GM11168 (cell line): ENCODE measurements around the gene HYI.
"Not testable (repeated sequence)": the region's sequence is repeated elsewhere in the genome, so short reads cannot be mapped to it uniquely, and the experiment has no call there.

Experiments
- in situ Hi-C: fragments of 300-500 bp; cut with MboI; formaldehyde crosslinking; loops from one replicate; pipeline ENCODE4 v1.12.0; 2022; ENCODE audit warnings: low sequenced_read_pairs; ENCODE audit not compliant: unreplicated experiment

The HYI gene

GRCh38 chr1:43465505-43466067 is 11.9 kb upstream of the HYI start:
- in situ Hi-C loops = no loop called here

DNA sequence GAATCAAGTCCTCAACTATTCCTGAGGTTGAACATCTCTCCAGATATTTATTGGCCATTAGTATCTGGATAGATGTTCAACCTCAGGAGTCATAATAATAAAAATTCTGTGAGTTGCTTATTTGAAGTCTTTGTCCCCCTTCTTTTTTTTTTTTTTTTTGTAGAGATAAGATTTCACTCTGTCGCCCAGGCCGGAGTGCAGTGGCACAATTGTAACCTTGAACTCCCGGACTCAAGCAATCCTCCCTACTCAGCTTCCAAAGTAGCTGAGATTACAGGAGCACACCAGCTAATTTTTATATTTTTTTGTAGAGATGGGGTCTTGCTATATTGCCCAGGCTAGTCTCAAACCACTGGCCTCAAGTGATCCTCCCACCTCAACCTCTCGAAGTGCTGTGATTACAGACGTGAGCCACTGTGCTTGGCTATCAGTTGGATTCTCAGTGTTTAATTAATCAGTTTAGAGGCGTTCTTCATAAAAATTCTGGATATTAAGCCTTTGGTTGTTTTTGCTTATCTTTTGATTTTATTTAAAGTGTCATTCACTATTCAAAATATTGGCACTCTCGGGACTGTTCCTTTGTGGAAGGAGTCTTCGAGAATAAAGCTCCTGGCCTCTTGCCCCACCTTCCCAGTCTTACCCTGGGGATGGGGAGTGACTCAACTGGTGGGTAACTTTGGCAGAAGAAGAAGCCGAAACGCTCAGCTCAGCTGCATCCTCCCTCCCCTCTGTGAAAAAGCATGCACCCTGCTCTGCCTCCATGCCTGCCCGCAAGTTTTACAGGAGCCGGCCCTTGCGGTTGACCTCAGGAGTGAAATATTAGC is 11.2 kb upstream of the HYI start:
- in situ Hi-C loops = no loop called here

- in situ Hi-C loops = no loop called here
Measured at GRCh38 chr1:43463479-43463878, 9.7 kb upstream of the HYI start.

GRCh38 chr1:43460988-43461693 is 7.4 kb upstream of the HYI start:
- in situ Hi-C loops = no loop called here

DNA sequence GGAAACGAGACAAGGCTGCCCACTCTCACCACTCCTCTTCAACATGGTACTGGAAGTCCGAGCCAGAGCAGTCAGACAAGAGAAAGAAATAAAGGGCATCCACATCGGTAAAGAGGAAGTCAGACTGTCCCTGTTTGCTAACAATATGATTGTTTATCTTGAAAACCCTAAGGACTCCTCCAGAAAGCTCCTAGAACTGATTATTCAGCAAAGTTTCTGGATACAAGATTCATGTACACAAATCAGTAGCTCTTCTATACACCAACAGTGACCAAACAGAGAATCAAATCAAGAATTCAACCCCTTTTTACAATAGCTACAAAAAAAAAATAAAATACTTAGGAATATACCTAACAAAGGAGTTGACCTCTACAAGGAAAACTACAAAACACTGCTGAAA is 4.6 kb upstream of the HYI start:
- in situ Hi-C loops = not testable (repeated sequence)

GRCh38 chr1:43455213-43455889 is 1.6 kb upstream of the HYI start:
- in situ Hi-C loops = no loop called here

DNA sequence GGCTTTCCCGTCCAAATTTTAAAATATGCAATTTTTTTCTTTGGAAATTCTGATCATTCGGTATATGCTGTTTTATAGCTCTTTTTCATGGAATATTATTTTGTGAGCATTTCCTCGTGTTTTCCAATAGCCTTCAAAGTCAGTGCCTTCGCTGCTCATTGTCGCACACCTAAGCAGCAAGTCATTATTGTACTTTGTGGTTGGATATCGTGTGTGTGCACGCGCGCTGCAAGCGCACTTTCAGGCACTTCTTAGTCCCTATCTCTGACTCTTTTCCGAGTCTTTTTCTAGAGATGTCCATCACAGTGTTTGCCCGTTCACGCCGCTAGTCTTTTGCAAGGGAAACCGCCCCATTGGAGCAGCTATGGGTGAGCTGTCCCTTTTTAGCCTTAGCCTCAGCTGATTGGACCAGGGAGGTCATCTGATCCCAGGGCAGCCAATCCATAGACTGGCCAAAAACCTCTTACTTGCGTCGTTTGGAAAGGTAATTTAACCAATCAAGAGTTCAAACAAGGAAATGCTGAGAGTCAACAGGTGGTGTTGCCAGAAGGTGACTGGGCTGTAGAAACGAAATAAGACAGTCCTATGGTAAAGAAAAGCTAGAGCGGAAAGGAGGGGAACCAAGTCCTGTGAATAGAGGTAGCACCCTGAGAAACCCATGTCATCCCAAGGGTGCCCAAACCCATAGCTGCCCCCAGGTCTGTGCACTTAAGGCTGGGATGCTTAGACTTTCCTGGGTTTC is 710 bp upstream of the HYI start:
- in situ Hi-C loops = no loop called here

DNA sequence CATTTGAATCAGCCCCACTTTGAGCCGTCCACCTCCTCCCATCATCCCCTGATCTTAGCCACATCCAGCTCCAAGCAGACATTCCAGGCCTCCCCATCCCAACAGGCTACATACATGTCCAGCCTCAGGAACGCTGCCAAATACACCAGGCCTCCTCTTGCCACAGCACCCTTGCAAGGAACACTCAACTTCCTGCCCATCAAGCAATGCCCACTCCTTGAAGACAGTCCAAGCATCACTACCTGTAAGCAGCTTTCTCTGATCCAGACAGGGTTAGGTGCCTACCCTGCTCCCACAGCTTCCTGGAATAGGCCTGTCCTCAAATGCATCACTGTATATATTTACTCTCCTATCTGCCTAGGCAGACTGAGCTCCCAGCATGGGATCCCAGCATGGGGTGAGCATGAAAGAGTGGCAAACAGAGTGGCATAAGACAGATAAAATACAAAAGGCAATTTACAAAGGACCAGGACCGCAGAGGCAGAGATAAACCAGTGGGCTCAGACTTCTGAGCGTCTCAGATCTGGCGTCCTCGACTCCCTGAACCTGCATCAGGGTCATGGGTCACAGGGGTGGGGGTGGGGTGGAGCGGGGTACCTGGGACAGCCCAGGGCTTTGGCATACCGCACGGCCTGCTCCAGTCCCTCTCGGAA is 816 bp downstream of the HYI start:
- in situ Hi-C loops = no loop called here

- in situ Hi-C loops = no loop called here
Measured at GRCh38 chr1:43451701-43452532, 1.8 kb downstream of the HYI start.

DNA sequence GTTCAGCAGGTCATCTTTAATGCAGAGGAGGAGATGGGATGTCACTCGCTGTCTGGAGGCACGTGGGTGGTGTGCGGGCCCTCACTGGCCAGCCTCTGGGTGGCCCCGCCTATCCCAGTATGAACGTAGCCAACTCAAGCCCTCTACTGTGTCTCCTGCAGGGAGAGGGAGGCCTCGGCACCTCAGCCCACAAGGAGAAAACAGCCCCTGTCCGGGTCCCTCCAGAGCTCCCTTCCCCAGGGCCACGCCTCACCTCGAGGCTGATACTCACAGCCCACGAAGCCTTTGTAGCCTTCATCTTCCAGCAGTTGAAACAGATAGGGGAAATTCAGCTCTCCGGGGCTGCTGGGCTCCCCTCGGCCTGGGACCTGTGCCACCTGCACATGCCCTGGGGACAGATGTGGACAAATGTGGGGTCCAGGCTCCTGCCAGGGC is 2.6 kb downstream of the HYI start:
- in situ Hi-C loops = no loop called here

DNA sequence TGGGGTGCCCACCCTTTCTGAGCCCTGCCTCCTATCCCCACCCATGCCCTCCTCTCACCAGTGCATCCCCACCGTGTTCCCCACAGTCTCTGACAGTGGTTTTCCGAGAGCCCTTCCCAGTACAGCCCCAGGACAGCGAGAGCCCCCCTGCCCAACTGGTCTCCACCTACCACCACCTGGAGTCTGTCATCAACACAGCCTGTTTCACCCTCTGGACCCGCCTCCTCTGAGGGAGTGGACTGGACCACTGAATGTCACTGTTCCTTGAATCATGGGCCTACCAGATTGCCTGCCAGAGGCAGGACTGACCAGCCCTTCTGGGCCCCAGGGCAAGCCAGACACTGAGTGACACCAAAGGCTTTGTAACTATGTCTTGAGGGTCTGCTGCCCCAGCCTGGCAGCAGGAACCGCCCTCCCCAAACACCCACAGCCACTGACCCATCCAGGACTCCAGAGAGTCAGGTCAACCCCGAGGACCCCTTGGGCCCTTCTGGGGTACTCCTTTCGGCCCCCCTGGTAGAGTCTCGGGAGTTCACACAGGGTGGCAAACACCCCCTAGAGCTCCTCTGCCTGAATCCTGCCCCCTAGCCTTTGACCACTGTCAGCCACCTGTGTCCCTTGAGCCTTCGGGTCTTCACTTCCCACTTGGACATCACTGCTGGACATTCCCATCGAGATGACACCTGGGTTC is 3.3 kb downstream of the HYI start:
- in situ Hi-C loops = no loop called here

GRCh38 chr1:43449708-43450069 is 4.0 kb downstream of the HYI start:
- in situ Hi-C loops = no loop called here

DNA sequence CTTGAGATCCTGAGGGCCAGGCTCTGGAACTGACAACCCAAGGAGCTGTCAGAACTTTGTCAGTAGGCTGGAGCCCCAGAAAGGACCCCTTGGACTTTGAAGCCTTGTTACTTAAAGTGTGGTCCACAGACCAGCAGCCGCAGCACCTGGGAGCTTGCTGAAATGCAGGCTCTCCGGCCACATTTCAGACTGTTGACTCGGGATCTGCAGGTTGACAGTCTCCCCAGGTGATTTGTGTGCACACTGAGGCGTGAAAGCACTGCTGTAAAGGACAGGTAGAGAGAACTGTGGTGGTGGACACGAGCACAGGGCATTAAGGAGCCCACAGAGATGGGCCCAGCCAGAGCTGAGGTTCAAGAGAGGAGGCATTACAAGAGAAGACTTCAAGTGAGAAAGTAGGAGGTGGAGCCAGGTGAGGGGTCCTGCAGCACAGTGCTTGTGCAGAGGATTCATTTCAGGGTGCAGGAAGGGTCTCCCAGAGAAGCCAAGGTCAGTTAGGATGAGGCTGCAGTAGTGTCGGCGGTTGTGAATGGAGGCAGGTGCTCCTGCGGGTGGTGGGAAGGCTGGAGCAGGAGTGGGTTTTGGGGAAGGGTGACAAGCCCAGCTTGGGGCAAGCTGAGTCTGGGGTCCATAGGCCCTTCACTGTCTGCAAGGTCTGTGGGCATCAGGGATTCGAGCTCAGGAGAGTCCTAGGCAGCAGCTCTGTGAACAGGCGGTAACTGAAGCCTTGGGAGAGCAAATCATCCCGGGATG is 4.6 kb downstream of the HYI start:
- in situ Hi-C loops = no loop called here

GRCh38 chr1:43447891-43448708 is 5.6 kb downstream of the HYI start:
- in situ Hi-C loops = no loop called here

- in situ Hi-C loops = no loop called here
Measured at GRCh38 chr1:43446881-43447835, 6.6 kb downstream of the HYI start.

- in situ Hi-C loops = no loop called here
Measured at GRCh38 chr1:43446388-43446740, 7.4 kb downstream of the HYI start.
